Mucosa of descending colon (tissue), 3 donors: ENCODE data around the gene FAM234A. TPM values are rescaled to one million over a fixed set of nuclear protein-coding genes. Genes with fewer than 3 reads are reported as not detected.

Source experiments
- ATAC-seq: fragments of 200-7000 bp; cut with Tn5 transposase; one replicate; pipeline ENCODE4 v1.9.1; 2020; ENCODE audit warnings: mild to moderate bottlenecking, moderate library complexity
- DNase-seq, 3 donors: peaks; one replicate each; pipeline ENCODE4 v3.0.0-alpha.2; 2020
- H3K36me3 ChIP-seq: fragments of 200-600 bp; one replicate; pipeline ENCODE4 v1.8.0; 2021; ENCODE audit warnings: low read depth, mild to moderate bottlenecking
- H3K4me1 ChIP-seq: fragments of 200-600 bp; one replicate; pipeline ENCODE4 v1.8.0; 2021; ENCODE audit warnings: low read depth, mild to moderate bottlenecking
- H3K4me3 ChIP-seq: fragments of 200-600 bp; one replicate; pipeline ENCODE4 v1.8.0; 2021; ENCODE audit warnings: mild to moderate bottlenecking
- H3K9me3 ChIP-seq: fragments of 200-600 bp; one replicate; pipeline ENCODE4 v1.8.0; 2021; ENCODE audit warnings: mild to moderate bottlenecking
- CTCF ChIP-seq: fragments of 200-600 bp; IDR thresholded peaks from one replicate; pipeline ENCODE4 v1.8.0; 2022; ENCODE audit warnings: antibody characterized with exemption, mild to moderate bottlenecking
- intact Hi-C, 2 donors: fragments of 100-400 bp; cut with DNase I in 1 of 2; cut with micrococcal nuclease in 1 of 2; formaldehyde crosslinking; loops; one replicate each; pipeline versions ENCODE4 v1.11.0 to v1.11.1; 2022; cut with DNase I, micrococcal nuclease
- total RNA-seq, 3 donors: library from RNA; stranded (reverse); fragmentation: NEBNext Ultra II Directional in 2 of 3; extraction: Animal tissue kit (Norgen Biotek cat#: 25700) in 2 of 3; gene quantifications; one replicate each; pipeline versions ENCODE4 v1.2.1 to v1.2.4, GENCODE V29; 2021 to 2023
- donor health status: DM: no; HTN: no; CAD: no; lungs with moderate emphysema.
- donor health status: DM: no; HTN: no; CAD: no.
- donor health status: DM: no; HTN: yes; CAD: no.

FAM234A gene
- total RNA-seq, 3 donors from 2014 or later, result 87.1 to 129 (median 99.1) TPM

- Histone ChIP-seq H3K36me3 (no peaks in the 10 kb centered on the region), H3K9me3 (no peaks in the 10 kb centered on the region), H3K4me3 (no peak overlapping the region), H3K4me1 (no peaks in the 10 kb centered on the region)
- no peak for TF ChIP-seq CTCF
- intact Hi-C loops, result no loop called here
- DNase-seq (no peak), ATAC-seq (no peak)
These were observed 63.2 kb downstream of the FAM234A start for GRCh38 chr16:297832-298231.

GRCh38 chr16:301235-301634, 66.6 kb downstream of the FAM234A start:
- TF ChIP-seq CTCF, result no peak
- ATAC-seq, result no peak
- H3K4me3 ChIP-seq, result no peak overlapping the region
- no peaks in the 10 kb centered on the region for H3K4me1 ChIP-seq
- DNase-seq, result no peak
- H3K9me3 ChIP-seq, result no peaks in the 10 kb centered on the region
- intact Hi-C loops, result no loop called here
- no peaks in the 10 kb centered on the region for H3K36me3 ChIP-seq

GRCh38 chr16:301950-302349, 67.3 kb downstream of the FAM234A start:
- Histone ChIP-seq H3K4me3 (no peak overlapping the region), H3K4me1 (no peaks in the 10 kb centered on the region), H3K36me3 (no peaks in the 10 kb centered on the region), H3K9me3 (no peaks in the 10 kb centered on the region)
- no peak for DNase-seq
- no peak for ATAC-seq
- no peak for TF ChIP-seq CTCF
- intact Hi-C loops, result no loop called here

GRCh38 chr16:303760-304505, 69.3 kb downstream of the FAM234A start:
- Histone ChIP-seq H3K4me1 (no peaks in the 10 kb centered on the region), H3K4me3 (no peak overlapping the region), H3K36me3 (no peaks in the 10 kb centered on the region), H3K9me3 (no peaks in the 10 kb centered on the region)
- peak in 2 of 3 donors; percentile 35 to 43 for DNase-seq
- ATAC-seq, result peak; percentile 57
- no peak for TF ChIP-seq CTCF
- intact Hi-C loops, result no loop called here

- intact Hi-C loops, result no loop called here
- Histone ChIP-seq H3K36me3 (no peaks in the 10 kb centered on the region), H3K4me3 (no peak overlapping the region), H3K4me1 (no peaks in the 10 kb centered on the region), H3K9me3 (no peaks in the 10 kb centered on the region)
- TF ChIP-seq CTCF, result no peak
- DNase-seq (no peak), ATAC-seq (no peak)
These were observed 71.5 kb downstream of the FAM234A start for GRCh38 chr16:305916-306626.
